ENCODE results near the gene AUH.

GRCh38 chr9:91334053-91334452, 27.7 kb downstream of the AUH start:
- no peak for TF ChIP-seq EZH2phosphoT487 (IDR thresholded peaks at IDR 0.05; ENCODE audit: borderline replicate concordance)
- no peak for TF ChIP-seq MAX (IDR thresholded peaks at IDR 0.05)
- TF ChIP-seq EGR1 (IDR thresholded peaks at IDR 0.05; ENCODE audit: low read depth) = no peak
- TF ChIP-seq POLR2A (IDR thresholded peaks at IDR 0.05; ENCODE audit: borderline replicate concordance, extremely low read depth, insufficient read depth, insufficient read length) = no peak
- TF ChIP-seq CTCF (IDR thresholded peaks at IDR 0.05 in 2 of 3, conservative IDR thresholded peaks at IDR 0.05 in 1 of 3; ENCODE audit: borderline replicate concordance in 1 of 3, insufficient read depth in 1 of 3, low read depth in 2 of 3, low read length in 2 of 3) = no peak
- TF ChIP-seq RAD21 (IDR thresholded peaks at IDR 0.05; ENCODE audit: low read depth) = no peak

Data from HCT116 (cell line).